ENCODE measurements around the gene RRP15. TPM values are rescaled to one million over a fixed set of nuclear protein-coding genes. Genes with fewer than 3 reads are reported as not detected.

Gene RRP15
- total and polyA plus RNA-seq, 11 donors, result 4.1 to 25.3 (median 17.6) TPM

- Histone ChIP-seq H3K4me1 (no peaks in the 10 kb centered on the region), H3K27me3 (no peaks in the 10 kb centered on the region), H3K4me3 (no peak overlapping the region), H3K9me3 (no peaks in the 10 kb centered on the region), H3K27ac (no peak overlapping the region), H3K36me3 (no peaks in the 10 kb centered on the region)
- DNase-seq (no peak), ATAC-seq (no peak)
- WGBS, 4 donors, result 69 to 85% (median 78%) methylated on average over 2 of the region's 2 CpGs
- TF ChIP-seq CTCF (IDR thresholded peaks at IDR 0.05) (no peak), POLR2A (IDR thresholded peaks at IDR 0.05) (no peak)
- intact Hi-C loops (cut with DNase I), result no loop called here
These were observed 9.3 kb upstream of the RRP15 start for GRCh38 chr1:218275823-218276222.

GRCh38 chr1:218281285-218281684 is 3.8 kb upstream of the RRP15 start:
- Histone ChIP-seq H3K27ac (no peak overlapping the region), H3K36me3 (no peaks in the 10 kb centered on the region), H3K4me3 (no peak overlapping the region), H3K4me1 (peaks cover 0 to 12% (median 7%) of the 10 kb centered on the region in 12 donors), H3K27me3 (peaks cover 0 to 4% (median 0%) of the 10 kb centered on the region in 9 donors), H3K9me3 (peaks cover 0 to 7% (median 0%) of the 10 kb centered on the region in 12 donors)
- intact Hi-C loops (cut with DNase I), result no loop called here
- DNase-seq (no peak), ATAC-seq (no peak)
- WGBS, 4 donors, result 79 to 93% (median 89%) methylated on average over 4 of the region's 4 CpGs
- TF ChIP-seq CTCF (IDR thresholded peaks at IDR 0.05), result no peak

- H3K36me3 ChIP-seq, result no peaks in the 10 kb centered on the region
- intact Hi-C loops (cut with DNase I), result no loop called here
- peaks cover 0 to 7% (median 0%) of the 10 kb centered on the region in 12 donors for H3K9me3 ChIP-seq
- DNase-seq, result peak in 4 of 5 donors; percentile 6 to 25 (median 21)
- peaks cover 0 to 4% (median 0%) of the 10 kb centered on the region in 9 donors for H3K27me3 ChIP-seq
- peak overlapping the region; percentile 52 to 98 (median 78) for H3K4me3 ChIP-seq
- WGBS, 4 donors, result 8 to 17% (median 10%) methylated on average over 9 to 26 of the region's 26 CpGs
- peaks cover 0 to 22% (median 12%) of the 10 kb centered on the region in 12 donors for H3K4me1 ChIP-seq
- peak; percentile 18 to 47 (median 38) for ATAC-seq
- TF ChIP-seq CTCF (IDR thresholded peaks at IDR 0.05) (no peak), POLR2A (IDR thresholded peaks at IDR 0.05) (no peak)
- peak overlapping the region in 11 of 12 donors; percentile 70 to 88 (median 82) for H3K27ac ChIP-seq
These were observed 646 bp upstream of the RRP15 start for GRCh38 chr1:218284377-218284916.

- intact Hi-C loops (cut with DNase I), result no loop called here
- H3K4me1 ChIP-seq, result peaks cover 0 to 10% (median 0%) of the 10 kb centered on the region in 12 donors
- no peak overlapping the region for H3K27ac ChIP-seq
- ATAC-seq, result no peak
- DNase-seq, result no peak
- 77 to 82% (median 80%) methylated on average over 3 of the region's 3 CpGs for WGBS, 4 donors
- H3K9me3 ChIP-seq, result no peaks in the 10 kb centered on the region
- no peak for TF ChIP-seq POLR2A (IDR thresholded peaks at IDR 0.05)
- TF ChIP-seq CTCF (IDR thresholded peaks at IDR 0.05), result no peak
- no peak overlapping the region for H3K4me3 ChIP-seq
- peaks cover 0 to 11% (median 6%) of the 10 kb centered on the region in 9 donors for H3K36me3 ChIP-seq
- no peaks in the 10 kb centered on the region for H3K27me3 ChIP-seq
These were observed 7.4 kb downstream of the RRP15 start for GRCh38 chr1:218292515-218292914.
